ENCODE results near the gene PDCL3.

PDCL3 gene

DNA sequence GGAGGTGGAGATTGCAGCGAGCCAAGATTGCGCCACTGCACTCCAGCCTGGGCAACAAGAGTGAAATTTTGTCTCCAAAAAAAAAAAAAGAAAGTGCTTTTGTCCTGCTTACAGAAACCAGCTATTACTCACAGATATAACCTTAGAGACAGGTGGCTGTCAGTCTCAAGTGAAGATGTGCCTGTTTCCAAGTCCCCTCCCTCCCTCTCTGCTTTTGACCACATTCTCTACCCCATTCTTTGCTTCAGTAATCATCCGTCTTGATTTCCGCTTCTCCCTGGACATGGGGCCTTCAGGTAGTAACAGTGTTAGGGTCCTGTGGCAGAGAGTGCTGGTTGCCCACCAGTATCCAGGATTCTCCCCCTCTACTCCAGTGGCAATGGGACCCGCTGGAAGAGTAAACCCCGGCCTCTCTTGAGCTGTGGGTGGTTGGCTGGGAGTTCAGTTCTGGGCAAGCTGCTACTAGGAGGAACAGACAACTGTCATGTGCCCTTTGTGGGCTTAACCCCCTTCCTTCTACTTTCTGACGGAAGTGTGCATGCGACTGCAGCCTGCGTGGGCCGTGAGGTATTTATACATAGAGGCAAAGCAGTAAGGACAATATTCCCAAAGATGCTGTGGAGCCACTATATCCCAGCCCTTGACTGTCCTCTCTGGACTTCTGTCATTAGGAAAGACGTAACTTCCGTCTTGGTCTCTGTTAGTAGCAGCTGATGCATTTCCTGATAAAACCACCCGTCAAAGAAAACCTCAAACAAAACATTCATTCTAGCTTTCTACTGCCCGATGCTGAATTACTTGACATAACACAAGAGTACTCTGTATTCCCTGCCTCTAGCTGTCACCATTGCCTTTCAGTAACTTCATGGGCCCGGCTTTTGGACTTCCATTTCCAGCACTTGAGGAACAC lies 17.8 kb downstream of the PDCL3 start:
- TF ChIP-seq, protein P1, sequence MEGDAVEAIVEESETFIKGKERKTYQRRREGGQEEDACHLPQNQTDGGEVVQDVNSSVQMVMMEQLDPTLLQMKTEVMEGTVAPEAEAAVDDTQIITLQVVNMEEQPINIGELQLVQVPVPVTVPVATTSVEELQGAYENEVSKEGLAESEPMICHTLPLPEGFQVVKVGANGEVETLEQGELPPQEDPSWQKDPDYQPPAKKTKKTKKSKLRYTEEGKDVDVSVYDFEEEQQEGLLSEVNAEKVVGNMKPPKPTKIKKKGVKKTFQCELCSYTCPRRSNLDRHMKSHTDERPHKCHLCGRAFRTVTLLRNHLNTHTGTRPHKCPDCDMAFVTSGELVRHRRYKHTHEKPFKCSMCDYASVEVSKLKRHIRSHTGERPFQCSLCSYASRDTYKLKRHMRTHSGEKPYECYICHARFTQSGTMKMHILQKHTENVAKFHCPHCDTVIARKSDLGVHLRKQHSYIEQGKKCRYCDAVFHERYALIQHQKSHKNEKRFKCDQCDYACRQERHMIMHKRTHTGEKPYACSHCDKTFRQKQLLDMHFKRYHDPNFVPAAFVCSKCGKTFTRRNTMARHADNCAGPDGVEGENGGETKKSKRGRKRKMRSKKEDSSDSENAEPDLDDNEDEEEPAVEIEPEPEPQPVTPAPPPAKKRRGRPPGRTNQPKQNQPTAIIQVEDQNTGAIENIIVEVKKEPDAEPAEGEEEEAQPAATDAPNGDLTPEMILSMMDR (IDR thresholded peaks at IDR 0.05; ENCODE audit: extremely low read depth, missing control alignments): no peak
- DNase-seq (ENCODE audit: low spot score): peak; percentile 62

DNA sequence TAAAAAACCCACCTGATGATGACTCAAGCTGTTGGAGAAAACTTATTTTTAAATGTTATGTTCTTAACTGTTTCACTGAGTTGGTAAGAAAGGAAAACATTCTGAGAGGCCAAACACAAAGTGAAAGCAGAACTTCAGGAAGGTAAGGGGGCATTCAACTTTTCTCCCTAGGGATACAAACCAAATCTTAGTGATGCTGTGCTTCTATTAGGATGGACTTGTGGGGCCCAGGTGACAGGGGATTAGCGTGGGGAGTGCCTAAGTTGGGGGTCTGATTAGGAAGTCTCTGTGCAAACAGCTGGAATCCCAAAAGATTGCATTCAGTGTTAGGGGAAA lies 18.5 kb downstream of the PDCL3 start:
- TF ChIP-seq, protein P1 (IDR thresholded peaks at IDR 0.05; ENCODE audit: extremely low read depth, missing control alignments): no peak
- no peak for DNase-seq (ENCODE audit: low spot score)

DNA sequence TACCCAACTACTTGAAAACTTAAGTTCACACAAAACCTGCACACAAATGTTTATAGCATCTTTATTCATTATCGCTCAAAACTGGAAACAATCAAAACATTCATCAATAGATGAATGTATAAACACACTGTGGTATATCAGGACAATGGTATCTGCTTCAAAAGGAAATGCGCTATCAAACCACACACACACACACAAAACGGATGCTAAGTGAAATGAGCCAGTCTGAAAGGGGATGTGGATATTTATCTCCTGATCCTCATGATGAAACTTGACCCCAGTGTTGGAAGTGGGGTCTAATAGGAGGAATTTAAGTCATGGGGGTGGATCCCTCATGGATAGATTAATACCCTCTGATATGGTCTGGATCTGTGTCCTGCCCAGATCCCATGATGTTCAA lies 22.0 kb downstream of the PDCL3 start:
- TF ChIP-seq, protein P1 (IDR thresholded peaks at IDR 0.05; ENCODE audit: extremely low read depth, missing control alignments): no peak
- no peak for DNase-seq (ENCODE audit: low spot score)

DNA sequence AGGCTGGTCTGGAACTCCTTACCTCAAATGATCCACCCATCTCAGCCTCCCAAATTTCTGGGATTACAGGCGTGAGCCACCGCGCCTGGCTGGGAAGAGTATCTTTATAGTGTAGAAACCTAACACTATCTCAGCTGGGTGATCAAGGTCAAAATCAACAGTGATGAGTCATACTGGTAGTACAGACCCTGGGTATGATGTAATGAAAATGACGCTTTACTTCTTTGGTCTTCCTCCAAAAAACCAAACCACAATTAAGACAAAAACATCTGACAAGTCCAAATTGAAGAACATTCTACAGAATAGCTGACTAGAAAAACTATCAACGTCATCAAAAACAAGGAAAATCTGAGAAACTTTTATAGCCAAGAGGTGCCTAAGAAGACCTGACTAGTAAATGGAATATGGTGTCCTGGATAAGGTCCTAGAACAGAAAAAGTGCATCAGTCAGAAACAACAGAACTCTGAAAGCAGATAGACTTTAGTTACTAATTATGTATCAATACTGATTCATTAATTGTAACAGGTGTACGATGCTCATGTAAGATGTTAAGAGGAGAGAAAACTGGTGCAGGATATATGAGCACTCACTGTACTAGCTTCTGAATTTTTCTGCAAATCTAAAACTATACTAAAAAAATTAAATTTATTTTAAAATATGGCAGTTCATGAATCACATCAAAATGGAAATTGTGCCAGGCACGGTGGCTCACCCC lies 25.4 kb downstream of the PDCL3 start:
- peak; percentile 71 for DNase-seq (ENCODE audit: low spot score)
- TF ChIP-seq, protein P1 (IDR thresholded peaks at IDR 0.05; ENCODE audit: extremely low read depth, missing control alignments): no peak

DNA sequence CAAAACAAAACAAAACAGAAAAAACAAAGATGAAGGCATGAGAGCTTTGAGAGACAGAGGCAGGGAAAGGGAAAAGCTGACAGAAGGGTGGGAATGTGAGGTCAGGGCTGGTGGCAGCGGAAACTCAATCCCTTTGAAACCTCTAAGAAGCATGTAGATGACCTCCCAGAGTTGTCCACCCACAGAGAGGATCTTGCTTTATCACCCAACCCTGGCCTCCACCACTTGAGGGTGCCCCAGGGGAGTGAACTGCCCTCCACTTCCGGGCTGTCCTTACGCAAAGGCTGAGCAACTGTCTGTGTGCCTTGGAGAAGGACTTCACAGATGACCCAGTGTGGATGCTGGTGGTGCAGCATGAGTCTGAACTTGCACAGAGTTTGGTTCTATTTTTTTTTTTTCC lies 26.7 kb downstream of the PDCL3 start:
- TF ChIP-seq, protein P1 (IDR thresholded peaks at IDR 0.05; ENCODE audit: extremely low read depth, missing control alignments): no peak
- no peak for DNase-seq (ENCODE audit: low spot score)

DNA sequence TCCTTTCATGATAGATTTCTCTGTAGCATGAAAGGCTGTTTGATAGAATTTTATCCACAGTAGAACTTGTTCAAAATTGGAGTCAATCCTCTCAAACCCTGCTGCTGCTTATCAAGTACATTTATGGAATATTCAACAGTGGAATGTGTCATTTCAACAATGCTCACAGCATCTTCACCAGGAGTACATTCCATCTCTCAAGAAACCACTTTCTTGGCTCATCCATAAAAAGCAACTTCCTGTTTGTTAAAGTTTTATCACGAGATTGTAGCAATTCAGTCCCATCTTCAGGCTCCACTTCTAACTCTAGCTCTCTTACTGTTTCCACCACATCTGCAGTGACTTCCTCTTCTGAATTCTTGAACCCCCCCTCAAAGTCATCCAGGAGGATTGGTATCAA lies 29.4 kb downstream of the PDCL3 start:
- no peak for DNase-seq (ENCODE audit: low spot score)
- TF ChIP-seq, protein P1 (IDR thresholded peaks at IDR 0.05; ENCODE audit: extremely low read depth, missing control alignments): no peak

DNA sequence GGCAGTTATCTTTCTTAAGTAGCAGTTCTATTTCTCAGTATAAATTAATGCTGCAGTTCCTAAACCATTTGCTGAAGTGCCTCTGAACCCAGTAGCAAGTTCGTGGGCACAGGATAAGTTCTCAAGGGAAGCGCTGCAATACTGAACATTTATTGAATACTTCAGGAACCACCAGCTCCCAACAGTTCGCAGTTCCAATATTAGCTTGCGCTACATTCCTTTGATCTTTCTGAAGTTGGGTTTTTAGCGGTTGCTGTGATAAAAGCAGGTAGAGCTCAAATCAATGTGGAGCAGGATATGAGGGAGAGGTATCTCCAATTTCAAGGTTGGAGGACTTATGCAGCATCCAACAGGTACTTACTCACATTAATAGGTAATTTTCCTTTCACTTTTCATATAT lies 33.7 kb downstream of the PDCL3 start:
- TF ChIP-seq, protein P1 (IDR thresholded peaks at IDR 0.05; ENCODE audit: extremely low read depth, missing control alignments): no peak

More for the DNA sequence above, 33.7 kb downstream of the PDCL3 start:
- no peak for DNase-seq (ENCODE audit: low spot score)
